ENCODE measurements around the gene CXCR4.

Gene CXCR4

DNA sequence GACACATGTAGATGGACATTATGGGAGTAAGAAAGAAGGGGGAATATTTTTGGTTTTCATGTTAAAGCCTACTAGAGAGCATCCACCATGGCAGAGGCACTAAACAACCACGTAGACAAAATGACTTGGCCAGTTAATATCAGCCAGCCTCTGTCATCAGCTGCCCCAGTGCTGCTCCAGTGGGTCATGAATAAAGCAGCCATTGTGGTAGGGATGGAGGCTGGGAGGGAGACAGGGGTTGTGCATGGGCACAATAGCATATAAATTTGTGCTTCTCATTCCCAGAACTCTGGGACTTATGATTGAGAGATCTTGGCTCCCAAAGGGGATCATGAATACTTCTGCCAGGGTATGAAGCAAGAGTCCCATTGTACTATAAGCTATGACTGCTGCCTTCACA lies 31.1 kb upstream of the CXCR4 start:
- DNase-seq (ENCODE audit: extremely low spot score): no peak
- POLR2A ChIA-PET: no interaction called here
- TF ChIP-seq CTBP1 (IDR thresholded peaks at IDR 0.05; ENCODE audit: borderline replicate concordance) (no peak), NFRKB (IDR thresholded peaks at IDR 0.05) (no peak), FOXA1 (IDR thresholded peaks at IDR 0.05) (no peak), LEF1 (IDR thresholded peaks at IDR 0.05; ENCODE audit: borderline replicate concordance) (no peak), ELF4 (IDR thresholded peaks at IDR 0.05) (no peak), SP1 (IDR thresholded peaks at IDR 0.05) (no peak), L3MBTL2 (conservative IDR thresholded peaks at IDR 0.05) (no peak), ZNF384 (IDR thresholded peaks at IDR 0.05) (no peak), BHLHE40 (IDR thresholded peaks at IDR 0.05; ENCODE audit: borderline replicate concordance) (no peak), FOXK2 (IDR thresholded peaks at IDR 0.05) (no peak), HDGF (IDR thresholded peaks at IDR 0.05; ENCODE audit: borderline replicate concordance) (no peak), TARDBP (IDR thresholded peaks at IDR 0.05) (no peak)
- TF ChIP-seq, protein P1, sequence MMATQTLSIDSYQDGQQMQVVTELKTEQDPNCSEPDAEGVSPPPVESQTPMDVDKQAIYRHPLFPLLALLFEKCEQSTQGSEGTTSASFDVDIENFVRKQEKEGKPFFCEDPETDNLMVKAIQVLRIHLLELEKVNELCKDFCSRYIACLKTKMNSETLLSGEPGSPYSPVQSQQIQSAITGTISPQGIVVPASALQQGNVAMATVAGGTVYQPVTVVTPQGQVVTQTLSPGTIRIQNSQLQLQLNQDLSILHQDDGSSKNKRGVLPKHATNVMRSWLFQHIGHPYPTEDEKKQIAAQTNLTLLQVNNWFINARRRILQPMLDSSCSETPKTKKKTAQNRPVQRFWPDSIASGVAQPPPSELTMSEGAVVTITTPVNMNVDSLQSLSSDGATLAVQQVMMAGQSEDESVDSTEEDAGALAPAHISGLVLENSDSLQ (IDR thresholded peaks at IDR 0.05): no peak
- CTCF ChIA-PET: no interaction called here

DNA sequence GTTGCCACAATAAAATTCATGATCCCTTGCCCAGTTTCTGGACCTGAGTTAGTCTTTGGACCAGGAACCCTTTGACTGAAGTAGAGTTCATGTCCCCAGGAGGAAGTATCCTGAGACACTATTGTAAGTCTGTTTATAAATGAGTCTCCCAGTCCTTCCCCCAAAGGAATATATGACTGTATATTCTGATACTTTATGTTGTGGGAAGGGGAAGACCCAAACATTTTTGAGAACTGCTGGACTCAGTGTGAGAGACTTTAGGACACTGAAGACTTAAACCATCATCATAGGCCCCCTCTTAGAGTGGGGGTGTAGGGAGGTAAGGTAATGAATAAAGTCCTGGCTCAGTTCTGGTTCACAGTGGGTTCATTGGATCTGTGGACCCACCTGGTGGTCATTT lies 28.6 kb upstream of the CXCR4 start:
- no peak for DNase-seq (ENCODE audit: extremely low spot score)
- POLR2A ChIA-PET: interaction anchor here (0.7 kb wide), 1 partner anchor 69 kb away, joined by 3 read pairs; no protein-coding TSS in a partner anchor
- no peak for TF ChIP-seq FOXK2 (IDR thresholded peaks at IDR 0.05)
- TF ChIP-seq NFRKB (IDR thresholded peaks at IDR 0.05): no peak
- no peak for TF ChIP-seq SUZ12 (IDR thresholded peaks at IDR 0.05)
- no peak for TF ChIP-seq HDGF (IDR thresholded peaks at IDR 0.05; ENCODE audit: borderline replicate concordance)
- TF ChIP-seq, protein P1 (IDR thresholded peaks at IDR 0.05): no peak
- TF ChIP-seq TARDBP (IDR thresholded peaks at IDR 0.05): no peak
- TF ChIP-seq SP1 (IDR thresholded peaks at IDR 0.05): no peak
- no peak for TF ChIP-seq FOXM1 (IDR thresholded peaks at IDR 0.05; ENCODE audit: borderline replicate concordance)
- no peak for TF ChIP-seq L3MBTL2 (conservative IDR thresholded peaks at IDR 0.05)
- no peak for TF ChIP-seq ZNF384 (IDR thresholded peaks at IDR 0.05)
- no peak for TF ChIP-seq LEF1 (IDR thresholded peaks at IDR 0.05; ENCODE audit: borderline replicate concordance)
- no peak for TF ChIP-seq ARNT (IDR thresholded peaks at IDR 0.05)
- TF ChIP-seq FOXA1 (IDR thresholded peaks at IDR 0.05): no peak
- no peak for TF ChIP-seq ELF4 (IDR thresholded peaks at IDR 0.05)
- CTCF ChIA-PET: no interaction called here

DNA sequence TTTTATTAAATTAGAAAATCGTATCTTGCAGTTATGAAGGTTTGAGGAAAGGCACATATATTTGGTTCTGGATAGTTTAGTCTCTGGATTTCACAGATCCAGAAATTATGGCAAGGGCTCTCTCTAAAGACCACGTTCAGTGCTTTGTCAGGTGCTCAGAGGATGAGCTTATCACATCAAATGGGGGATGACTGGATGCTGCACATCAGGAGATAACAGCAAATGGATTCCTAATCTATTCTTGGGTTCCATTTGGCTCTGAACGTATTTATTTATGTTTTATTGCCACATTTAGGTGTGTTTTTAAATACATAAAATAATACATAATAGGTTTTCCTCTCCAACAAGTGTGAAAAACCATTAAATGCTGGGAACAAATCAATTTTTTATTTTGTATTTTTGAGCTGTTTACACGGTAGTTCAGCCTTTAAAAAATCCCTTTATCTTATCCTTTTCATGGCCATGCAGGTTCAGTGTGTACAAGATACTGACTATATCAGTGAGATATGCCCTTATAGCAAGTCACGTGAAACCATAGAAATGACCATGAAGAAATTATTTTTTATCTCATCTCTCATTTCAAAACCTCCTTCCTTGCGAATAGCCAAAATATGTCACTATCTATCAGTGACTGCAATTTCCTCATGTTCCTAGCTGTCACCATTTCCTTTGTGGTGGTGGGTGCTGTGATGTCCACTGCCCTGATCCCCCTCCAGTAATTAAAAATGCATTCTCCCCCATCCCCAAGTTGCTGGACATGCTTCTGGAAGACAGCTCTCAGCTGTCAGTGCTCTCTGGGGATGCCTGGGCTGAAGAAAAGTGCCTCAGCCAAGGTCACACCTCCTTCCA lies 25.9 kb upstream of the CXCR4 start:
- no peak for TF ChIP-seq FOXM1 (IDR thresholded peaks at IDR 0.05; ENCODE audit: borderline replicate concordance)
- TF ChIP-seq LEF1 (IDR thresholded peaks at IDR 0.05; ENCODE audit: borderline replicate concordance): no peak
- TF ChIP-seq CTBP1 (IDR thresholded peaks at IDR 0.05; ENCODE audit: borderline replicate concordance): no peak
- no peak for TF ChIP-seq BHLHE40 (IDR thresholded peaks at IDR 0.05; ENCODE audit: borderline replicate concordance)
- no peak for TF ChIP-seq L3MBTL2 (conservative IDR thresholded peaks at IDR 0.05)
- no peak for TF ChIP-seq FOXA1 (IDR thresholded peaks at IDR 0.05)
- TF ChIP-seq, protein P1 (IDR thresholded peaks at IDR 0.05): no peak
- TF ChIP-seq SP1 (IDR thresholded peaks at IDR 0.05): no peak
- no peak for TF ChIP-seq TARDBP (IDR thresholded peaks at IDR 0.05)
- no peak for TF ChIP-seq ARNT (IDR thresholded peaks at IDR 0.05)
- no peak for TF ChIP-seq SUZ12 (IDR thresholded peaks at IDR 0.05)
- no peak for TF ChIP-seq NFRKB (IDR thresholded peaks at IDR 0.05)
- no peak for TF ChIP-seq ZNF384 (IDR thresholded peaks at IDR 0.05)
- no peak for TF ChIP-seq ELF4 (IDR thresholded peaks at IDR 0.05)
- no peak for TF ChIP-seq HDGF (IDR thresholded peaks at IDR 0.05; ENCODE audit: borderline replicate concordance)
- TF ChIP-seq FOXK2 (IDR thresholded peaks at IDR 0.05): no peak
- POLR2A ChIA-PET: no interaction called here
- DNase-seq (ENCODE audit: extremely low spot score): no peak
- CTCF ChIA-PET: no interaction called here

- TF ChIP-seq SUZ12 (IDR thresholded peaks at IDR 0.05): no peak
- TF ChIP-seq BHLHE40 (IDR thresholded peaks at IDR 0.05; ENCODE audit: borderline replicate concordance): no peak
- TF ChIP-seq CTBP1 (IDR thresholded peaks at IDR 0.05; ENCODE audit: borderline replicate concordance): no peak
- no peak for TF ChIP-seq ZNF384 (IDR thresholded peaks at IDR 0.05)
- TF ChIP-seq, protein P1 (IDR thresholded peaks at IDR 0.05): no peak
- no peak for TF ChIP-seq FOXK2 (IDR thresholded peaks at IDR 0.05)
- no peak for TF ChIP-seq NFRKB (IDR thresholded peaks at IDR 0.05)
- TF ChIP-seq ELF4 (IDR thresholded peaks at IDR 0.05): no peak
- no peak for TF ChIP-seq SP1 (IDR thresholded peaks at IDR 0.05)
- TF ChIP-seq ARNT (IDR thresholded peaks at IDR 0.05): no peak
- ChIA-PET POLR2A (no interaction called here), CTCF (interaction anchor here (0.6 kb wide), 1 partner anchor 287 kb away, joined by 3 read pairs; no protein-coding TSS in a partner anchor)
- DNase-seq (ENCODE audit: extremely low spot score): no peak
Observed at GRCh38 chr2:136141510-136142149, 23.7 kb upstream of the CXCR4 start.

DNA sequence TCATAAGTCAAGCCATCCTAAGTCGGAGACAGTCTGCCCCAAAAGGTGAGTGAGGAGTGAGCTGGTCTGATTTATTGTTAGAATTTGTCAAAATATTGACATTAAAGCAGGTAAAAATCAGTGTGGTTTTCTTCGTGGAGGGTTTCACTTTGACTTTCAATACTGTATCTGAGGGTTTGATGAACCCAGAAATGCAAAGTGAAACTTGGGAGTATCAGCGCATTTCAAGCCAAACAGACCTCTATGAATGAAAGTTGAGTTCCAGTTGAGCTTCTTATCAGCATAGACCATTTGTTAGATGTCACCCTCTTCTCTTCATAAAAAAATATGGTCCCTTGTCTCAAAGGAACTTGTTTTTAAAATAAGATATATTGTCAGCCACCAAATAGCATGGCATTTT lies 21.7 kb upstream of the CXCR4 start:
- ChIA-PET POLR2A (no interaction called here), CTCF (no interaction called here)
- DNase-seq (ENCODE audit: extremely low spot score): no peak
- TF ChIP-seq SP1 (IDR thresholded peaks at IDR 0.05): no peak
- TF ChIP-seq FOXK2 (IDR thresholded peaks at IDR 0.05): no peak
- no peak for TF ChIP-seq ELF4 (IDR thresholded peaks at IDR 0.05)
- TF ChIP-seq CTBP1 (IDR thresholded peaks at IDR 0.05; ENCODE audit: borderline replicate concordance): no peak
- no peak for TF ChIP-seq FOXA1 (IDR thresholded peaks at IDR 0.05)

All from HEK293T (cell line).